H1 (cell line): ENCODE measurements around the gene COL1A1. TPM values are rescaled to one million over a fixed set of nuclear protein-coding genes. Genes with fewer than 3 reads are reported as not detected.

ENCODE experiments used
- CTCF ChIA-PET: fragments of 300-600 bp; sonication (Branson Sonifier 250); formaldehyde crosslinking; loops from one replicate; lab custom pipeline; 2021; ENCODE audit not compliant: partially characterized antibody; lab: Charles Lee
- POLR2A ChIA-PET: fragments of 300-600 bp; sonication (Branson Sonifier 250); formaldehyde crosslinking; loops from one replicate; lab custom pipeline; 2021; ENCODE audit warnings: inconsistent platforms; ENCODE audit not compliant: partially characterized antibody; lab: Charles Lee
- DNase-seq, 2 experiments: peaks; one replicate each; pipeline versions ENCODE4 v3.0.0 to v3.0.0-alpha.2; 2010 to 2022; ENCODE audit warnings: low spot score in 2 of 2, low read depth in 1 of 2, mixed read lengths in 1 of 2
- FAIRE-seq: peaks from 2 replicates; lab custom pipeline; 2011; peaks lifted over from hg19 to GRCh38; lab: Jason Lieb, UNC
- H2AFZ ChIP-seq: 2 replicates; pipeline ENCODE4 v1.8.1; 2012; ENCODE audit warnings: low read length, inconsistent platforms
- H2AK5ac ChIP-seq: 2 replicates; pipeline ENCODE4 v1.6.1; 2013; ENCODE audit warnings: low read depth, low read length
- H2BK120ac ChIP-seq: replicated peaks from 2 replicates; pipeline ENCODE3; 2013; ENCODE audit warnings: low read depth, low read length, inconsistent platforms
- H2BK12ac ChIP-seq: 2 replicates; pipeline ENCODE4 v1.6.1; 2013; ENCODE audit warnings: low read depth, low read length
- H2BK15ac ChIP-seq: 2 replicates; pipeline ENCODE4 v1.6.1; 2013; ENCODE audit warnings: low read length
- H2BK20ac ChIP-seq: 2 replicates; pipeline ENCODE4 v1.6.1; 2013; ENCODE audit warnings: low read length
- H2BK5ac ChIP-seq: 2 replicates; pipeline ENCODE4 v1.6.1; 2013; ENCODE audit warnings: low read depth, low read length
- H3K14ac ChIP-seq: 2 replicates; pipeline ENCODE4 v1.6.1; 2013; ENCODE audit warnings: inconsistent platforms; ENCODE audit not compliant: insufficient read length
- H3K18ac ChIP-seq: 2 replicates; pipeline ENCODE4 v1.6.1; 2013; ENCODE audit warnings: low read length; ENCODE audit errors: extremely low read depth
- H3K23ac ChIP-seq: 2 replicates; pipeline ENCODE4 v1.6.1; 2013; ENCODE audit warnings: inconsistent platforms; ENCODE audit not compliant: insufficient read length
- H3K23me2 ChIP-seq: 2 replicates; pipeline ENCODE4 v1.6.1; 2013; ENCODE audit warnings: low read depth, low read length
- H3K27ac ChIP-seq: 2 replicates; pipeline ENCODE4 v1.6.1; 2011; ENCODE audit warnings: low read depth, low read length, inconsistent platforms
- H3K27me3 ChIP-seq, 4 experiments: replicated peaks in 1 of 4; 1 replicate in 1 of 4; 2 replicates in 3 of 4; pipeline versions ENCODE4 v1.6.1 to v1.8.1; 2011 to 2013; ENCODE audit warnings: low read length in 3 of 4, mild to moderate bottlenecking in 3 of 4, inconsistent platforms in 2 of 4, mixed read lengths in 2 of 4, moderate library complexity in 1 of 4; ENCODE audit not compliant: control insufficient read depth in 3 of 4, insufficient read depth in 3 of 4; ENCODE audit errors: extremely low read depth in 1 of 4
- H3K36me3 ChIP-seq, 4 experiments: 2 replicates each; pipeline versions ENCODE4 v1.6.1 to v1.8.1; 2011 to 2013; ENCODE audit warnings: mild to moderate bottlenecking in 4 of 4, low read length in 3 of 4, moderate library complexity in 2 of 4, control low read depth in 1 of 4, inconsistent platforms in 1 of 4; ENCODE audit not compliant: insufficient read depth in 4 of 4, control insufficient read depth in 2 of 4
- H3K4ac ChIP-seq: replicated peaks from 2 replicates; pipeline ENCODE3; 2013; ENCODE audit warnings: low read length, low read depth, mixed read lengths, inconsistent platforms; ENCODE audit not compliant: insufficient read length
- H3K4me1 ChIP-seq, 4 experiments: replicated peaks in 1 of 4; 1 replicate in 1 of 4; 2 replicates in 3 of 4; pipeline versions ENCODE4 v1.6.1 to v1.8.1; 2011 to 2013; ENCODE audit warnings: low read length in 3 of 4, inconsistent platforms in 2 of 4, mixed read lengths in 1 of 4; ENCODE audit not compliant: insufficient read depth in 4 of 4, control insufficient read depth in 3 of 4
- H3K4me2 ChIP-seq, 2 experiments: 2 replicates each; pipeline versions ENCODE4 v1.6.1 to v1.8.1; 2011 to 2013; ENCODE audit warnings: low read depth in 2 of 2, low read length in 2 of 2, control low read depth in 1 of 2, inconsistent platforms in 1 of 2, mild to moderate bottlenecking in 1 of 2; ENCODE audit not compliant: insufficient read depth in 1 of 2
- H3K4me3 ChIP-seq, 4 experiments: fragments of 200-600, 300-600 bp in 1 of 4; sonication (generic), shearing (Covaris generic), sonication (Bioruptor Twin) in 1 of 4; 2 replicates each; pipeline versions ENCODE4 v1.5.1 to v1.8.1; 2011 to 2016; ENCODE audit warnings: low read length in 4 of 4, low read depth in 3 of 4, control low read depth in 2 of 4, inconsistent platforms in 2 of 4, mild to moderate bottlenecking in 2 of 4, mixed read lengths in 1 of 4, moderate library complexity in 1 of 4; ENCODE audit not compliant: insufficient read depth in 2 of 4; ENCODE audit errors: extremely low read depth in 1 of 4
- H3K56ac ChIP-seq: replicated peaks from 2 replicates; pipeline ENCODE3; 2013; ENCODE audit warnings: low read depth, mild to moderate bottlenecking, mixed read lengths, low read length, inconsistent platforms; ENCODE audit not compliant: insufficient read length
- H3K79me1 ChIP-seq: 2 replicates; pipeline ENCODE4 v1.6.1; 2013; ENCODE audit warnings: low read depth, low read length, control low read depth
- H3K79me2 ChIP-seq, 2 experiments: 2 replicates each; pipeline versions ENCODE4 v1.6.1 to v1.8.1; 2012 to 2013; ENCODE audit warnings: low read length in 2 of 2, mild to moderate bottlenecking in 2 of 2, inconsistent platforms in 1 of 2; ENCODE audit not compliant: insufficient read depth in 2 of 2, control insufficient read depth in 1 of 2
- H3K9ac ChIP-seq, 4 experiments: replicated peaks in 1 of 4; 1 replicate in 1 of 4; 2 replicates in 3 of 4; pipeline versions ENCODE4 v1.6.1 to v1.8.1; 2011 to 2013; ENCODE audit warnings: low read depth in 3 of 4, low read length in 3 of 4, control low read depth in 2 of 4, mild to moderate bottlenecking in 2 of 4, moderate library complexity in 2 of 4, inconsistent platforms in 1 of 4; ENCODE audit errors: extremely low read depth in 1 of 4
- H3K9me3 ChIP-seq, 2 experiments: 2 replicates each; pipeline versions ENCODE4 v1.6.1 to v1.8.1; 2012 to 2013; ENCODE audit warnings: mild to moderate bottlenecking in 2 of 2, moderate library complexity in 2 of 2, control low read depth in 1 of 2, inconsistent platforms in 1 of 2, low read depth in 1 of 2, low read length in 1 of 2, mixed read lengths in 1 of 2; ENCODE audit not compliant: insufficient read depth in 2 of 2
- H4K20me1 ChIP-seq, 2 experiments: replicated peaks in 1 of 2; 2 replicates each; pipeline versions ENCODE3 to v1.8.1; 2011 to 2013; ENCODE audit warnings: inconsistent platforms in 2 of 2, low read length in 2 of 2, mild to moderate bottlenecking in 1 of 2; ENCODE audit not compliant: insufficient read depth in 2 of 2, control insufficient read depth in 1 of 2
- H4K5ac ChIP-seq: 2 replicates; pipeline ENCODE4 v1.6.1; 2013; ENCODE audit warnings: low read length, low read depth, mixed read lengths, inconsistent platforms; ENCODE audit not compliant: insufficient read length
- H4K8ac ChIP-seq: 2 replicates; pipeline ENCODE4 v1.8.0; 2013; ENCODE audit warnings: mild to moderate bottlenecking, moderate library complexity, low read length, inconsistent platforms; ENCODE audit not compliant: insufficient read depth; ENCODE audit errors: extremely low read depth
- H4K91ac ChIP-seq: replicated peaks from 2 replicates; pipeline ENCODE3; 2013; ENCODE audit warnings: low read length, mixed read lengths, inconsistent platforms; ENCODE audit not compliant: insufficient read length
- BACH1 ChIP-seq: IDR thresholded peaks from 2 replicates; pipeline ENCODE4 v1.6.1; 2012; ENCODE audit warnings: low read length, improper control_type of control experiment
- EGR1 ChIP-seq: IDR thresholded peaks from 2 replicates; pipeline ENCODE4 v1.6.1; 2011; ENCODE audit warnings: low read depth, low read length, borderline replicate concordance
- EZH2 ChIP-seq: fragments of 200-600 bp; sonication (generic); IDR thresholded peaks from 2 replicates; pipeline ENCODE4 v1.7.1; 2012; ENCODE audit warnings: low read depth, mild to moderate bottlenecking, moderate library complexity, low read length, inconsistent platforms; ENCODE audit not compliant: severe bottlenecking
- JUN ChIP-seq: IDR thresholded peaks from 2 replicates; pipeline ENCODE4 v1.6.1; 2011; ENCODE audit warnings: low read depth, mild to moderate bottlenecking, improper control_type of control experiment, low read length
- KDM5A ChIP-seq: fragments of 200-600 bp; IDR thresholded peaks from 2 replicates; pipeline ENCODE4 v1.7.1; 2012; ENCODE audit warnings: mild to moderate bottlenecking, low read length, inconsistent platforms, mixed read lengths
- SIX5 ChIP-seq: IDR thresholded peaks from 2 replicates; pipeline ENCODE4 v1.6.1; 2011; ENCODE audit warnings: mild to moderate bottlenecking, low read depth, low read length
- SP1 ChIP-seq: IDR thresholded peaks from 2 replicates; pipeline ENCODE4 v1.6.1; 2011; ENCODE audit warnings: low read depth, low read length
- SRF ChIP-seq: IDR thresholded peaks from 2 replicates; pipeline ENCODE4 v1.6.1; 2011; ENCODE audit warnings: mild to moderate bottlenecking, low read depth, low read length, moderate library complexity
- TEAD4 ChIP-seq: IDR thresholded peaks from 2 replicates; pipeline ENCODE4 v1.6.1; 2012; ENCODE audit warnings: low read depth, low read length, inconsistent platforms, mixed read lengths
- ZNF274 ChIP-seq: IDR thresholded peaks from 2 replicates; pipeline ENCODE4 v1.7.0; 2012; ENCODE audit warnings: low read length, borderline replicate concordance; ENCODE audit errors: extremely low read depth
- WGBS, 2 experiments: shearing (Covaris generic) in 1 of 2; methylation state at CpG; one replicate each; pipeline versions ENCODE4 v1.1.6 to v1.1.7; 2013 to 2015; ENCODE audit warnings: low lambda C conversion rate in 2 of 2, mixed read lengths in 2 of 2, inconsistent platforms in 1 of 2, low coverage in 1 of 2, missing lambda C conversion rate in 1 of 2; ENCODE audit not compliant: insufficient replicate concordance in 2 of 2, insufficient coverage in 1 of 2, insufficient read length in 1 of 2; ENCODE audit errors: extremely low coverage in 1 of 2, missing lambda C conversion rate in 1 of 2; 5-methylcytosine and 5-hydroxymethylcytosine counted together
- polyA plus RNA-seq, 7 experiments: library from polyadenylated mRNA; depleted of rRNA in 3 of 7; stranded (reverse) in 5 of 7; unstranded in 2 of 7; fragments of >200 nt in 5 of 7; fragments of 200-250 nt in 2 of 7; gene quantifications; 1 replicate in 5 of 7; 2 replicates in 1 of 7; 4 replicates in 1 of 7; pipeline versions ENCODE4 v1.2.1 to v1.2.3, GENCODE V29; 2011 to 2013; ENCODE audit warnings: missing spikeins in 2 of 7, mixed read lengths in 2 of 7
- total RNA-seq: library from RNA; stranded (reverse); fragmentation: NEBNext Ultra II Directional; extraction: Animal tissue kit (Norgen Biotek cat#: 25700); gene quantifications from 2 replicates; pipeline ENCODE4 v1.2.1, GENCODE V29; 2021

COL1A1 gene
- total and polyA plus RNA-seq, 2 of the 8 experiments (the other 6 are each of a cell fraction or from before 2014, with no cell fraction given) = 14.1 to 80.4 TPM

DNA sequence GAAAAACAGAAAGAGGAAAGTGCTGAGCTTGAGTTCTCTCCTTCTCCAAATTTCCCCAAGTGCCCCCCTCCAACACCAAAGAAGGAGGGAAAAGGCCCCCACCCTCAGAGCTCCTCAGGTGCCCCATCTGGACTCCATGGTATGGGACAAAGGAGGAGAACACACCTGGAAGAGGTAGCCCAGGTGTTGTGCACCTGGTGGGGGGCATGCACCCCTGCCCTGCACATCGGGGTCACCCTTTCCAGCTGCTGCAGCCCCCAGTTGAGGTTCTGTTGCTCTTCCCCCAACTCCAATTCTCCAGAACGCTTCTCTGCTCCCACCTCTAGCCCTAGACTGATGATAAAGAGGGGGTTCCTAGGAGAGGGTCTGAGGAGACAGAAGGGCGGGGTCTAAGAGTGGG is 3.0 kb upstream of the COL1A1 start:
- no peak overlapping the region for H2AFZ ChIP-seq
- ChIA-PET CTCF (interaction anchor here (0.7 to 24.4 kb wide), 10 partner anchors 10 to 157 kb away, joined by 3 to 1349 read pairs (median 3); partner anchors contain the start of gene TMEM92), POLR2A (interaction anchor here (0.7 to 4.5 kb wide), 5 partner anchors 16 to 145 kb away, joined by 3 to 20 read pairs (median 4); partner anchors contain the start of gene TMEM92)
- H3K4me3 ChIP-seq = no peak overlapping the region
- H3K9ac ChIP-seq = no peak overlapping the region
- no peaks in the 10 kb centered on the region for H3K9me3 ChIP-seq
- H3K27me3 ChIP-seq = peaks cover 0 to 29% (median 15%) of the 10 kb centered on the region in 4 experiments; a peak in 5 of 7 replicates
- no peak overlapping the region for H3K27ac ChIP-seq
- H4K8ac ChIP-seq = no peak overlapping the region
- no peak for FAIRE-seq
- no peak overlapping the region for H3K14ac ChIP-seq
- H3K56ac ChIP-seq = no peak overlapping the region
- H3K4ac ChIP-seq = no peak overlapping the region
- no peaks in the 10 kb centered on the region for H3K36me3 ChIP-seq
- no peak overlapping the region for H3K23ac ChIP-seq
- H3K23me2 ChIP-seq = peaks cover 11% of the 10 kb centered on the region; the same call in 1 of the 2 replicates
- no peak overlapping the region for H3K18ac ChIP-seq
- H2BK12ac ChIP-seq = no peak overlapping the region
- no peaks in the 10 kb centered on the region for H3K79me1 ChIP-seq
- H3K4me1 ChIP-seq = peaks cover 13 to 21% (median 16%) of the 10 kb centered on the region in 4 experiments
- H2BK15ac ChIP-seq = no peak overlapping the region
- H3K79me2 ChIP-seq = no peaks in the 10 kb centered on the region
- no peak overlapping the region for H2BK5ac ChIP-seq
- H4K20me1 ChIP-seq = no peaks in the 10 kb centered on the region
- H2AK5ac ChIP-seq = no peak overlapping the region
- 90% methylated on average over 3 of the region's 3 CpGs; no CpG with 5 or more reads in 1 of the 2 experiments for WGBS, 2 experiments
- no peak overlapping the region for H2BK120ac ChIP-seq
- H2BK20ac ChIP-seq = no peak overlapping the region
- TF ChIP-seq TEAD4 (no peak), SRF (no peak), SP1 (no peak), EZH2 (no peak), KDM5A (no peak), ZNF274 (no peak), EGR1 (no peak), JUN (no peak), SIX5 (no peak), BACH1 (no peak)
- H4K91ac ChIP-seq = no peak overlapping the region
- no peak for DNase-seq
- H4K5ac ChIP-seq = no peak overlapping the region
- H3K4me2 ChIP-seq = no peak overlapping the region
